Esophagus muscularis mucosa (tissue), 4 donors: ENCODE data around the gene TAGLN2. TPM values are rescaled to one million over a fixed set of nuclear protein-coding genes. Genes with fewer than 3 reads are reported as not detected.
A peak's percentile ranks its signal among the peaks of the same experiment; 100 is the strongest.

Experiments
- DNase-seq: peaks from one replicate; pipeline ENCODE4 v3.0.0-alpha.2; 2017; ENCODE audit errors: extremely low spot score
- H3K27ac ChIP-seq, 4 donors: fragments of 200-600 bp; sonication (generic); replicated peaks in 1 of 4; 1 replicate in 3 of 4; 2 replicates in 1 of 4; pipeline ENCODE4 v1.5.1; 2016 to 2019; ENCODE audit warnings: mild to moderate bottlenecking in 1 of 4
- H3K27me3 ChIP-seq, 4 donors: fragments of 200-600 bp; sonication (generic); one replicate each; pipeline versions ENCODE4 v1.5.1 to v1.6.0; 2016 to 2019
- H3K36me3 ChIP-seq, 4 donors: fragments of 200-600 bp; sonication (generic); one replicate each; pipeline ENCODE4 v1.5.1; 2016 to 2019
- H3K4me1 ChIP-seq, 4 donors: fragments of 200-600 bp; sonication (generic); one replicate each; pipeline ENCODE4 v1.5.1; 2016 to 2019
- H3K4me3 ChIP-seq, 4 donors: fragments of 200-600 bp; sonication (generic); 1 replicate in 2 of 4; 2 replicates in 2 of 4; pipeline ENCODE4 v1.5.1; 2016 to 2019; ENCODE audit warnings: mild to moderate bottlenecking in 4 of 4, moderate library complexity in 1 of 4
- H3K9me3 ChIP-seq, 4 donors: fragments of 200-600 bp; sonication (generic); 1 replicate in 3 of 4; 2 replicates in 1 of 4; pipeline ENCODE4 v1.5.1; 2016 to 2019
- EP300 ChIP-seq: sonication (generic); formaldehyde crosslinking; IDR thresholded peaks from one replicate; pipeline ENCODE4 v1.6.1; 2017; ENCODE audit warnings: antibody characterized with exemption
- POLR2A ChIP-seq: fragments of 450-650 bp; IDR thresholded peaks from one replicate; pipeline ENCODE4 v1.6.1; 2017; ENCODE audit warnings: antibody characterized with exemption, moderate library complexity, mild to moderate bottlenecking, low read depth
- POLR2AphosphoS5 ChIP-seq, 2 donors: sonication (generic); formaldehyde crosslinking; IDR thresholded peaks; one replicate each; pipeline ENCODE4 v1.6.1; 2017; ENCODE audit warnings: antibody characterized with exemption in 2 of 2
- WGBS: methylation state at CpG from one replicate; pipeline ENCODE4 v1.1.5; 2018; 5-methylcytosine and 5-hydroxymethylcytosine counted together
- intact Hi-C: fragments of 100-400 bp; cut with DNase I; formaldehyde crosslinking; loops from one replicate; pipeline ENCODE4 v1.15.1; 2023
- total RNA-seq, 4 donors: library from RNA; depleted of rRNA; stranded (reverse); fragments of >200 nt; gene quantifications; one replicate each; pipeline versions ENCODE4 v1.1.0 to v1.2.1, GENCODE V29; 2016
- TF ChIP-seq, protein P1 (sequence below), 3 experiments: fragments of 200-600 bp in 2 of 3; fragments of 450-650 bp in 1 of 3; sonication (generic) in 2 of 3; IDR thresholded peaks; one replicate each; pipeline ENCODE4 v1.5.1; 2017 to 2019; ENCODE audit warnings: antibody characterized with exemption in 3 of 3, mild to moderate bottlenecking in 2 of 3, moderate library complexity in 1 of 3

The TAGLN2 gene
- total RNA-seq, 4 donors from 2014 or later = 125 to 276 (median 228) TPM

GRCh38 chr1:159919236-159919865, 6.0 kb downstream of the TAGLN2 start:
- Histone ChIP-seq H3K36me3 (peaks cover 31 to 55% (median 44%) of the 10 kb centered on the region in 4 donors), H3K27ac (peak overlapping the region in 2 of 4 donors; percentile 20 to 23), H3K27me3 (no peaks in the 10 kb centered on the region), H3K4me1 (peaks cover 60 to 87% (median 80%) of the 10 kb centered on the region in 4 donors), H3K9me3 (no peaks in the 10 kb centered on the region), H3K4me3 (no peak overlapping the region)
- intact Hi-C loops = no loop called here
- TF ChIP-seq, protein P1, sequence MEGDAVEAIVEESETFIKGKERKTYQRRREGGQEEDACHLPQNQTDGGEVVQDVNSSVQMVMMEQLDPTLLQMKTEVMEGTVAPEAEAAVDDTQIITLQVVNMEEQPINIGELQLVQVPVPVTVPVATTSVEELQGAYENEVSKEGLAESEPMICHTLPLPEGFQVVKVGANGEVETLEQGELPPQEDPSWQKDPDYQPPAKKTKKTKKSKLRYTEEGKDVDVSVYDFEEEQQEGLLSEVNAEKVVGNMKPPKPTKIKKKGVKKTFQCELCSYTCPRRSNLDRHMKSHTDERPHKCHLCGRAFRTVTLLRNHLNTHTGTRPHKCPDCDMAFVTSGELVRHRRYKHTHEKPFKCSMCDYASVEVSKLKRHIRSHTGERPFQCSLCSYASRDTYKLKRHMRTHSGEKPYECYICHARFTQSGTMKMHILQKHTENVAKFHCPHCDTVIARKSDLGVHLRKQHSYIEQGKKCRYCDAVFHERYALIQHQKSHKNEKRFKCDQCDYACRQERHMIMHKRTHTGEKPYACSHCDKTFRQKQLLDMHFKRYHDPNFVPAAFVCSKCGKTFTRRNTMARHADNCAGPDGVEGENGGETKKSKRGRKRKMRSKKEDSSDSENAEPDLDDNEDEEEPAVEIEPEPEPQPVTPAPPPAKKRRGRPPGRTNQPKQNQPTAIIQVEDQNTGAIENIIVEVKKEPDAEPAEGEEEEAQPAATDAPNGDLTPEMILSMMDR (IDR thresholded peaks at IDR 0.05) = no peak
- TF ChIP-seq EP300 (no peak), POLR2A (no peak), POLR2AphosphoS5 (IDR thresholded peaks at IDR 0.05) (no peak)
- 91% methylated on average over 10 of the region's 10 CpGs for WGBS
- no peak for DNase-seq

DNA sequence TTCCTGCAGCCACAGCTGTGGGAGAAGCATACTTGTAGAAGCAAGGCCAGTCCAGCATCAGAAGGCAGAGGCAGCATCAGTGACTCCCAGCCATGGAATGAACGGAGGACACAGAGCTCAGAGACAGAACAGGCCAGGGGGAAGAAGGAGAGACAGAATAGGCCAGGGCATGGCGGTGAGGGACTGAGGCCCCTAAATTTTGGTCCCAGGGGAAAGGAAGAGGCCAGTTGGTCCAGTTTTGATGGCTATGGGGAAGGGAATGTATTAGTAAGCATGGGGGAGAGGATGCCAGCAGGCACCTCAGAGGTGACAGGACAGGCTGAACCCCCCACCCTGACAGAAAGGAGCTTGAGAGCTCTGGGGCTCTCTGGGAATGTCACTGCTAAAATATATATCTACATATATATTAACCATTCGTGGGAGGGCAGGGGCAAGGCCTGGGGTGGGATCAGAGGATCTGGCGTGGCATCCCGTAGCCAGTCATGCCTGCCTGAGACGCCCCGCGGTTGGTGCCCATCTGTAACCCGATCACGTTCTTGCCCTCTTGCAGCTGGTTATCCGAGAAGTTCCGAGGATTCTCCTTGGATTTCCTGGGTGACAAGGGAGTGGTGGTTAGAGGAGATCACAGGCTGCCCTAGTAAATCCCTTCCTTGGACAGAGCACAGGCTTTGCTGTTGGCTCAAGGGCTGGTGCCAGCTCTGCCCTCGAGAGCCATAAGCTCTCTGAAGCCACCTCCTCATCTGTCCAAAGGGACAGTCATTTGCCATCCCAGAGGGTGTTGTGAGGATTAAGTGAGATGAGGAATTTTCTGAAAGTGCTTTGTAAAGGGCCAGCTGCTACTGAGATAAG, 6.7 kb downstream of the TAGLN2 start:
- peaks cover 31 to 55% (median 44%) of the 10 kb centered on the region in 4 donors for H3K36me3 ChIP-seq
- no peaks in the 10 kb centered on the region for H3K9me3 ChIP-seq
- H3K27me3 ChIP-seq = no peaks in the 10 kb centered on the region
- no peak overlapping the region for H3K4me3 ChIP-seq
- WGBS = 90% methylated on average over 12 of the region's 13 CpGs
- no peak for DNase-seq
- peak overlapping the region in 1 of 4 donors; percentile 20 for H3K27ac ChIP-seq
- peaks cover 60 to 84% (median 77%) of the 10 kb centered on the region in 4 donors for H3K4me1 ChIP-seq
- TF ChIP-seq, protein P1 (IDR thresholded peaks at IDR 0.05) = no peak
- TF ChIP-seq EP300 = no peak
- no peak for TF ChIP-seq POLR2AphosphoS5 (IDR thresholded peaks at IDR 0.05)
- TF ChIP-seq POLR2A = no peak
- intact Hi-C loops = no loop called here

DNA sequence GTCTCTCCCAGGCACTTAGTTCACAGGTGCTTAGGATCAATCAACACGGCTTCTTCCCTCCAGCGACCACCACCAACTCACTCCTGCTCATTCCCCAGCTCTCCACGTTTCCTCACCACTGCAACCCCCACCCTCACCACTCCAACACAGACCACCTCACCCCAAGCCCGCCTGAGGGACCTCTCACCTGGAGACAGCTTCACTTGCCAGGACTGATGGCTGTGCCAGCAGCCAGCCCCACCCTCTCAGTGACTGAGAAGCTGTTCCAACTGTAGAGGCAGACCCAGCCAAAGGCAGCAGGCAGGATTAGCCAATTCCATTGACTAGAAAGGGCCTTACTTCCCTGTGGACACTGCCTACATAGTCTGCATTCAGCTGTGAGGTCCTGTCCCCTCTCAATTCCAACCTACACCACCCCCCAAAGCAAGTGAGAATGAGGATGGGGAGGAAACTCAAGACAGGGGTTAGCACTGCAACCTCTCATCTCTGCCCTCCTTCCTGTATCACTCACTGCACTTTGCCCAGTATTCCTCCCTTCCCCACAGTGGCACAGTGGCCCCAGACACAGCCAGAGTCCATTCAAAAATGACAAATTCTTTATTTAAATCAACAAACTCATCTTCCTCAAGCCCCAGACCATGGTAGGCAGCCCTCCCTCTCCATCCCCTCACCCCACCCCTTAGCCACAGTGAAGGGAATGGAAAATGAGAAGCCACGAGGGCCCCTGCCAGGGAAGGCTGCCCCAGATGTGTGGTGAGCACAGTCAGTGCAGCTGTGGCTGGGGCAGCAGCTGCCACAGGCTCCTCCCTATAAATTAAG, 7.6 kb downstream of the TAGLN2 start:
- Histone ChIP-seq H3K27ac (peak overlapping the region in 1 of 4 donors; percentile 48), H3K4me1 (peaks cover 56 to 78% (median 71%) of the 10 kb centered on the region in 4 donors), H3K36me3 (peaks cover 31 to 55% (median 44%) of the 10 kb centered on the region in 4 donors), H3K4me3 (no peak overlapping the region), H3K9me3 (no peaks in the 10 kb centered on the region), H3K27me3 (no peaks in the 10 kb centered on the region)
- intact Hi-C loops = no loop called here
- DNase-seq = no peak
- TF ChIP-seq, protein P1 (IDR thresholded peaks at IDR 0.05) = no peak
- TF ChIP-seq EP300 (no peak), POLR2AphosphoS5 (IDR thresholded peaks at IDR 0.05) (no peak)
- 85% methylated on average over 5 of the region's 5 CpGs for WGBS

DNA sequence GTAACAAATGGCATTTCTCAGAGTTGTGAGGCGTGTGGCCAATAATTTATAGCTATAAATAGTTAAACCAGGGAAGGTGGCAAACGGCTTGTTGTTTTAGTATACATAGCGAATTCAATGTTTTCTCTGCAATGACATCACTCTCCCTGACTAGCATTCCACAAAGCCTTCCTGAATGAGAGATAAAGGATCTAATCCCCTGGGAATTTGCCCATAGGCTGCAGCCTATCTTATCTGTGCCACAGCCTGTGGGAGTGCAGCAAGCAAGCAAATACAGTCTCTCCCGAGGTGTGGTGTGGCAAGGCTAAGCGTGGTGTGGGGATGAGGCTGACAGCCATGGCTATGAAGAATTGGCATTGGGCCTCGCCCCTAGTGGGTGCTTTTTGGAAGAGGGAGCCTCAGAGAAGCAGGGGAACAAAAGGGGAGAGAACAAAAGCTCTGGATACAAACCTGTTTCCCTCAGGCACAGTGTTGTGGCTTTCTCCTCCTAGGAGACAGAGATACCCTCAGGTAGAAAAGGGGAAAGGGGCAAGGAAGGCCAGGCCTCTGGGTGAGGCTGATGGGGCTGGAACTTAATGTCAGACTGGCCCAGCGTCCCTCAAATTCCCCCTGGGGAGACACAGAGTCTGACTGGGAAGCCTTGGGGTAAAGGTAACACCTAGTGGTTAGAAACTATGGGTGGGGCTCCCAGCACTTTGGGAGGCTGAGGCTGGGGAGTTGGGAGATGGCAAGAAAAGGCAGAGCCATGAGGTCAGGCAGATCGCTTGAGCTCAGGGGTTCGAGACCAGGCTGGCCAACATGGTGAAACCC, 8.9 kb downstream of the TAGLN2 start:
- Histone ChIP-seq H3K4me1 (peaks cover 53 to 74% (median 67%) of the 10 kb centered on the region in 4 donors), H3K27ac (peak overlapping the region in 3 of 4 donors; percentile 35 to 48 (median 44)), H3K27me3 (no peaks in the 10 kb centered on the region), H3K36me3 (peaks cover 31 to 51% (median 44%) of the 10 kb centered on the region in 4 donors), H3K4me3 (no peak overlapping the region), H3K9me3 (no peaks in the 10 kb centered on the region)
- intact Hi-C loops = no loop called here
- no peak for DNase-seq
- 53% methylated on average over 9 of the region's 9 CpGs for WGBS
- TF ChIP-seq POLR2A (no peak), EP300 (no peak), POLR2AphosphoS5 (IDR thresholded peaks at IDR 0.05) (no peak)
- TF ChIP-seq, protein P1 (IDR thresholded peaks at IDR 0.05) = no peak
